ENCODE measurements around the gene GPRIN2.

GRCh38 chr10:46543466-46544377 lies 12.7 kb downstream of the GPRIN2 start:
- TF ChIP-seq POLR2AphosphoS5 (IDR thresholded peaks at IDR 0.05; ENCODE audit: low read depth, low read length) (no peak), POLR2A (IDR thresholded peaks at IDR 0.05; ENCODE audit: low read depth, low read length) (no peak)
